ENCODE measurements around the gene AVPR2.

The AVPR2 gene

DNA sequence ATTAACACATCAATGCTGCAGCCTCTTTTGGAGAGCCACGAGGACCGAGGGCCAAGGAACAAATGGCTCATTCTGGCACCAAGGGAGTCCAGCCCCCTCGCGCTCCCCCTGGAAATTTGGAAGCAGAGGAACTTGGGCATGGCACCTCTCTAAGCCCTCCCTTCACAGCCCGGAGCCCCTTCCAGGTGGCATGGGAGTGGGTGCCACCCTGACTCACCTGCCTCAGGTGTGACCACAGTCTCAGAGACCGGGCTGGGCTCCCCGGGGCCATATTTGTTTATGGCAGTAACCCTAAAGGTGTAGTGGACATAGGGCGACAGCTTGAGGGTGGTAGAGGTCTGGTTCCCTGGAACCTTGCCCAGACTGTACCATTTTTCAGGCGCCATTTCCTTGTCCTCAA lies 37.3 kb upstream of the AVPR2 start:
- H3K4me3 ChIP-seq (ENCODE audit: low read depth, low read length): no peak overlapping the region
- TF ChIP-seq, protein P1, sequence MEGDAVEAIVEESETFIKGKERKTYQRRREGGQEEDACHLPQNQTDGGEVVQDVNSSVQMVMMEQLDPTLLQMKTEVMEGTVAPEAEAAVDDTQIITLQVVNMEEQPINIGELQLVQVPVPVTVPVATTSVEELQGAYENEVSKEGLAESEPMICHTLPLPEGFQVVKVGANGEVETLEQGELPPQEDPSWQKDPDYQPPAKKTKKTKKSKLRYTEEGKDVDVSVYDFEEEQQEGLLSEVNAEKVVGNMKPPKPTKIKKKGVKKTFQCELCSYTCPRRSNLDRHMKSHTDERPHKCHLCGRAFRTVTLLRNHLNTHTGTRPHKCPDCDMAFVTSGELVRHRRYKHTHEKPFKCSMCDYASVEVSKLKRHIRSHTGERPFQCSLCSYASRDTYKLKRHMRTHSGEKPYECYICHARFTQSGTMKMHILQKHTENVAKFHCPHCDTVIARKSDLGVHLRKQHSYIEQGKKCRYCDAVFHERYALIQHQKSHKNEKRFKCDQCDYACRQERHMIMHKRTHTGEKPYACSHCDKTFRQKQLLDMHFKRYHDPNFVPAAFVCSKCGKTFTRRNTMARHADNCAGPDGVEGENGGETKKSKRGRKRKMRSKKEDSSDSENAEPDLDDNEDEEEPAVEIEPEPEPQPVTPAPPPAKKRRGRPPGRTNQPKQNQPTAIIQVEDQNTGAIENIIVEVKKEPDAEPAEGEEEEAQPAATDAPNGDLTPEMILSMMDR (IDR thresholded peaks at IDR 0.05; ENCODE audit: low read depth, low read length): no peak
- no peak for DNase-seq (ENCODE audit: low read depth, low spot score)
- in situ Hi-C loops (cut with HindIII; ENCODE audit: low sequenced_read_pairs): no loop called here

DNA sequence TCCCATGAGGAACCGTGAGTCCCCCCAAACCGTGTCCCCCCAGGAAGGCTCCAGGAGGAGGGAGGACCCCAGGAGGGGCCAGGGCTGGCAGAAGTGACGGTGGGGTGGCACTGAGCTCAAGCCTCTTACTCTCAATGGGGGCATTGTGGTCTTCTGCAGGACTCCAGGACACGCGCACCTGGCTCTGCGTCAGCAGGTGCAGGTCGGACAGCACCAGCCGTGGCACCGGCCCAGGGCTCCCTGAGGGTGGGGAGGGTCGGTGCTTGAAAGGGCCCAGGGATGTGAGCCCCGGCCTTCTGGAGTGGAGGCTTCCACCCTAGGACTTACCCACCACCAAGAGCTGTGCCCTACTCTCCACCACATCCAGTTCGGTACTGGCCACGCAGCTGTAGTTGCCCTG lies 36.8 kb upstream of the AVPR2 start:
- in situ Hi-C loops (cut with HindIII; ENCODE audit: low sequenced_read_pairs): no loop called here
- TF ChIP-seq, protein P1 (IDR thresholded peaks at IDR 0.05; ENCODE audit: low read depth, low read length): no peak
- H3K4me3 ChIP-seq (ENCODE audit: low read depth, low read length): no peak overlapping the region
- DNase-seq (ENCODE audit: low read depth, low spot score): no peak

DNA sequence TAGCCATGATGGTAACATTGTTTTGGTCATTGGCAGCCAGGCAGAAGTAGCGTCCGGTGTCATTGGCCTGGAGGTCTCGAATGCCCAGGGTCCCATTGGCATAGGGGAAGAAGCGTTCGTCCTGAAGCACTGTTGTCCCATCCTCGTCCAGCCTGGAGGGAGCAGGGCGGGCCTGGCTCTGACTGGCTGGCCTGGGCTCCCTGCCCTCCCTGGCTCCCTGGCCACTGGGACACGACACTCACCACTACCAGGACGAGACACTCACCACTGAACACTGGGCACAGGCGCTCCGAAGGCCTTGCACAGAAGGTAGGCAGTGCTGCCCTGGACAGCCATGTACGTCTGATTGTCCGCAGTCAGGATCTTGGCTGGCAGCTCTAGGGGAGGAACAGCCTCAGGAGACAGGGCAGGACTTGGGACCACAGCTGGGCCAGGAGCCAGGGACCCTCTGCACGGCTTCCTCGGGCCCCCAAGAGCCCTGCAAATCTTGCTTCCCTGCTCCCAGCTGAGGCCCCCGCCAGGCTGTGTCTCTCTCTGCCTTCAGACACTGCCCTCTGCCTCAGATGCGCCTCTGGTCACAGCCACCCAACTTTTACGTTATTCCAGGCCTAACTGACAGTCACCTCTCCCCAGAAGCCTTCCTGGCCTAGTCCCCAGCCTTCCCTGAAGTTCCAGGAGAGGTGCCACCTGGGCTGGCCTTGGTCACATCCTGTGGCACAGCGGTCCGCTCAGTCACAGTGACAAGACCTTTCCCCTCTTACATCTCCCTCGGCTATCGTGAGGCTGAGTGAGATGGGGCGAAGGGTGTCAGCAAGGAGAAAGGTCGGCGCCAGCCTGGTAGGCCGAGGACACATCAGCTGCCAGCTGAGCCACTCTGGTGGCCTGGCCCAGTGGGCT lies 35.6 kb upstream of the AVPR2 start:
- no peak for DNase-seq (ENCODE audit: low read depth, low spot score)
- in situ Hi-C loops (cut with HindIII; ENCODE audit: low sequenced_read_pairs): no loop called here
- TF ChIP-seq, protein P1 (IDR thresholded peaks at IDR 0.05; ENCODE audit: low read depth, low read length): no peak
- no peak overlapping the region for H3K4me3 ChIP-seq (ENCODE audit: low read depth, low read length)

DNA sequence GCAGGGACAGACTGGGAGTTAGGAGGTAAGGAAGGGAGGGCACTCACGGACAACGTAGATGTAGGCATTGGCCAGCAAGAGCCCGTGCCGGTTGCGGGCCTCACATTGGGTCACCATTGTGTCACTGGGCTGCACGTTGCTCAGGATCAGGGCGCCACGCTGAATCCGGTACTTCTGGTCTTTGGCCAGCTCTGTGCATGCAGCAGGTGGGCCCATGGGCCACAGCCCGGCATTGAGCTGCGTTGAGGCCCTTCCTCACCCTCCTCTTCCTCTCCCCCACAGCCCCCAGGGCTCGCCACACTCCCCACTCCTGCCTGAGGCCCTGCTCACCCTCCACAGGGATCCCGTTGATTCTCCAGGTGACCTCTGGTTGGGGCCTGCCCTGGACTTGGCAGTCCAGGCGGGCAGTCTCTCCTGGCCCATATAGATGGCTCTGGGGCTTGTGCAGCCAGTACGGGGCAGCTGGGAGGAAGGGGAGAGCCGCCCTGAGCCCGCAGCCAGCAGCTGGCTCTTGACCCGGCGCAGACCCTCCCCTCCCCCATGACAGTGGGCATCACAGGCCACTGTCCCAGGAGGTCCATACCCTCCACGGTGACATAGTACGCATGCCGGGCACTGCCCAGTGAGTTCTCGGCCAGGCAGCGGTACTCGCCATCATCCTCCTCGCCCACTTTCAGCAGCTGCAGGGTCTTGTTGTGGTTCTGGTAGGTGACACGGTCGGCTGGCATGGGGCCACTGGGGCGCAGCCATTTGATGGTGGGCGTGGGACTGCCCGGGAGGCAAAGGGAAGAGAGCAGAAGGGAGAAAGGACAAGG lies 34.8 kb upstream of the AVPR2 start:
- TF ChIP-seq, protein P1 (IDR thresholded peaks at IDR 0.05; ENCODE audit: low read depth, low read length): no peak
- H3K4me3 ChIP-seq (ENCODE audit: low read depth, low read length): no peak overlapping the region
- no peak for DNase-seq (ENCODE audit: low read depth, low spot score)
- in situ Hi-C loops (cut with HindIII; ENCODE audit: low sequenced_read_pairs): no loop called here

DNA sequence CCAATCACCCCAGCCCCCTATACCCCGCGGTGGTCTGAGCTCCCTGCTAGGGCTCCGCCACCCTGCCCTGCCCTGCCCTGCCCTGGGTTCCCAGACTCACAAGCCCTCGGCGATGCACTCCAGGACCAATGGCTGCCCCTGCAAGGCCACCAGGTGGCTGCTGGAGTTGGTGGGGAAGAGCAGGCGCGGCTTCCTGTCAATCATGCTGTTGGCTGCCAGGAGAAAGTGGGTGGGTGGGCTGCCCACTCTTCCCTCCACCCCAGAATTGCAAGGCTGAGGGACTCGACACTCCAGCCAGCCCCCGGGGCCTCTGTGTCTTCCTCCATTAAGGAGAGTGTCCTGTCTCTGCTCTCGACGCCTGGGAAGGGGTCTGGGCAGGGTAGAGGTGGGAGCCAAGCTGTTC lies 34.2 kb upstream of the AVPR2 start:
- TF ChIP-seq, protein P1 (IDR thresholded peaks at IDR 0.05; ENCODE audit: low read depth, low read length): no peak
- no peak for DNase-seq (ENCODE audit: low read depth, low spot score)
- in situ Hi-C loops (cut with HindIII; ENCODE audit: low sequenced_read_pairs): no loop called here
- H3K4me3 ChIP-seq (ENCODE audit: low read depth, low read length): no peak overlapping the region

DNA sequence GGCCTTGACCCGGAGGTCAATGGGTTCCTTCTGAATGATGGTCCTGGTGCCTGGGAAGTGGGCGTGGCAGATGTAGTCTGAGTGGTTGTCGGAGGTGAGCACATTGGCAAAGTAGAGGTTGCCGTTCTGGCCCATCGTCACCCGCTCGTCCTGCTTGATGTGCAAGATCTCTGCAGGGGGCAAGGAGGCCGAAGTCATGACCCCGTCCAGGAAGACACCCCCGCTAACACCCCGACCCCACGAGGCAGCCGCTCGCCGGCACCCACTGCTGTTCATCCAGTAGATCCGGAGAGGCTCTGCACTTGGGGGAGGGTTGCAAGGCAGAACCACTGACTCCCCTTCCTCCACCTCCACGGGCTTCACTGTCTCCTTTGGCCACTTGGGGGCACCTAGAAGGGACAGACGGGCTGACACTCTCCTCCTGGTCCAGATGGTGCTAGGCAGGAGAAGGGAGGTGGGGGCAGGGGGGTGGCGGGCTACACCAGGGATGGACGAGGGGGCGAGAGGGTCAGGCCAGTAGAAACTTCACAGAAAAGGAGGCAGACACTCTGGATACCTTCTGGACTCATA lies 33.6 kb upstream of the AVPR2 start:
- DNase-seq (ENCODE audit: low read depth, low spot score): no peak
- TF ChIP-seq, protein P1 (IDR thresholded peaks at IDR 0.05; ENCODE audit: low read depth, low read length): no peak
- no peak overlapping the region for H3K4me3 ChIP-seq (ENCODE audit: low read depth, low read length)
- in situ Hi-C loops (cut with HindIII; ENCODE audit: low sequenced_read_pairs): no loop called here

Measured in astrocyte of the spinal cord (primary cell).